BLaER1 (cell line): Measurements from ENCODE around the gene AEN.
A peak's percentile ranks its signal among the peaks of the same experiment; 100 is the strongest.

ENCODE experiments used
- H3K27ac ChIP-seq: shearing (Covaris generic); formaldehyde crosslinking; 2 replicates; pipeline ENCODE4 v1.8.1; 2022
- H3K27me3 ChIP-seq: shearing (Covaris generic); formaldehyde crosslinking; 2 replicates; pipeline ENCODE4 v1.8.1; 2022
- H3K36me3 ChIP-seq: shearing (Covaris generic); formaldehyde crosslinking; 2 replicates; pipeline ENCODE4 v1.8.1; 2022
- H3K4me1 ChIP-seq: shearing (Covaris generic); formaldehyde crosslinking; 2 replicates; pipeline ENCODE4 v1.8.1; 2022
- H3K4me2 ChIP-seq: shearing (Covaris generic); formaldehyde crosslinking; 2 replicates; pipeline ENCODE4 v1.8.1; 2022
- H3K4me3 ChIP-seq: shearing (Covaris generic); formaldehyde crosslinking; 2 replicates; pipeline ENCODE4 v1.8.1; 2022
- H3K9ac ChIP-seq: shearing (Covaris generic); formaldehyde crosslinking; 2 replicates; pipeline ENCODE4 v1.8.1; 2022
- H3K9me3 ChIP-seq: shearing (Covaris generic); formaldehyde crosslinking; 2 replicates; pipeline ENCODE4 v1.8.1; 2022
- H4K20me1 ChIP-seq: shearing (Covaris generic); formaldehyde crosslinking; 2 replicates; pipeline ENCODE4 v1.8.1; 2022
- Cebpa-rat ChIP-seq: shearing (Covaris generic); IDR thresholded peaks from 2 replicates; pipeline ENCODE4 v1.8.1; 2022

AEN gene

GRCh38 chr15:88604381-88605188 is 16.6 kb upstream of the AEN start:
- Histone ChIP-seq H3K4me2 (no peak overlapping the region), H3K27ac (no peak overlapping the region), H3K36me3 (no peaks in the 10 kb centered on the region), H3K27me3 (peaks cover 37% of the 10 kb centered on the region), H3K4me3 (no peak overlapping the region), H4K20me1 (no peaks in the 10 kb centered on the region), H3K9me3 (peaks cover 18% of the 10 kb centered on the region), H3K9ac (no peak overlapping the region), H3K4me1 (0 out of 2 replicates have a peak, but pooled peaks cover under 1% of the 10 kb centered on the region)
- no peak for TF ChIP-seq Cebpa-rat

- Histone ChIP-seq H3K9ac (no peak overlapping the region), H3K27me3 (peaks cover 37% of the 10 kb centered on the region), H4K20me1 (no peaks in the 10 kb centered on the region), H3K4me2 (no peak overlapping the region), H3K4me3 (no peak overlapping the region), H3K36me3 (no peaks in the 10 kb centered on the region), H3K27ac (no peak overlapping the region), H3K4me1 (peaks cover 9% of the 10 kb centered on the region), H3K9me3 (peaks cover 18% of the 10 kb centered on the region)
- no peak for TF ChIP-seq Cebpa-rat
Measured at GRCh38 chr15:88605189-88606069, 15.7 kb upstream of the AEN start.

DNA sequence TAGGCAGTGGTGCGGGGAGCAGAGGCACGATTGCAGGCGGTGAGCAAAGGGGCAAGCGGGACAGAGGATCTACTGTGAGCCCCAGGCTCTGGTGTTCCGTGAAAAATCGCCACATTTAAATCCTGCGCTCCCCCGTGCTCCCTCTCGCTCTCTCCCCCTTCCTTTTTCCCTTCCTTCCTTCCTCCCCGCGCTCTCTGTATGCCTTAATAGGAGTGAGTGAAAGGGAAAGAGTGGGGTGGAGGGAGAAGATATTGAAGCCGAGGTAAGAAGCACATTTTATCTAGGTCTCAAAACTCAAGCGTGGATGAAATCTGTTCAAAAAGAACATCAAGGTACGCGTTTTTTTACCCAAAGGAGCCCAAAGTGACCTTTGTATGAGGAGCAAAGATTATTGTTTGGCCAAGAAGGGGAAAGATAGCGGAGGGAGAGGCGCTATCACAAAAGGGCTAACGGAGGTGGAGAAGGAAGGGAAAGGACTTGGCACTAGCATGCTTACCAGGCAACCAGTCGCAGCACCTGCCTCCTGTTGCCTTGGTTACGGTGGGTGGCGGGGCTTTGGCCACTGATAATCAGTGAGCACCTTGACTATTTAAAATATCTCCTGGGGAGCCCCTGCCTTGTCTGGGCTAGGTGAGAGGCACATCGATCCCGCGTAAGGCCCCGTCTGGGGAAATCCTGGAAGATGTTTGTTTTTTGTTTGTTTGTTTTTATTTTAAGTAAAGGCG is 14.9 kb upstream of the AEN start:
- Histone ChIP-seq H3K4me1 (peaks cover 17% of the 10 kb centered on the region), H3K9ac (no peak overlapping the region), H3K4me2 (no peak overlapping the region), H3K9me3 (peaks cover 18% of the 10 kb centered on the region), H3K4me3 (no peak overlapping the region), H3K36me3 (no peaks in the 10 kb centered on the region), H3K27ac (no peak overlapping the region), H3K27me3 (peaks cover 37% of the 10 kb centered on the region), H4K20me1 (no peaks in the 10 kb centered on the region)
- no peak for TF ChIP-seq Cebpa-rat

DNA sequence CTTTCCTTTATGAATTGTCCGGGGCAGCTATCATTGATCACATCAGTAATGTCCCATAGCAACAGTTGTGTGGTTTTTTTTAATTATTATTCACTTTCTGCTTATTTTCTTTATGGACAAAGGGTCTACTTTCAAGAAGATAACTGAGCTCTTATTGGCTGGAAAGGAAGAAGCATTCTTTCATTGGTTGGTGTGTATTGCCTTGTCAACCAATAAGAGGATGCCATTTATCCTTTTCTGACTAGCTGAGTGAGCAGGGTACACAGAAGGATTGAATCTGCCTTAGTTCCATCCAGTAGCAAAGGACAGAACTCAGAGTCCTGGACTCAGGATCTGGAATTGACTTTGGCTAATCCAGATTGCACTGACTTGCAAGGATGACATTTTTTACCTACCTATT is 13.2 kb upstream of the AEN start:
- no peak overlapping the region for H3K27ac ChIP-seq
- no peak overlapping the region for H3K4me2 ChIP-seq
- peaks cover 37% of the 10 kb centered on the region for H3K27me3 ChIP-seq
- no peak overlapping the region for H3K4me3 ChIP-seq
- peaks cover 21% of the 10 kb centered on the region for H3K4me1 ChIP-seq
- no peak for TF ChIP-seq Cebpa-rat
- H4K20me1 ChIP-seq: no peaks in the 10 kb centered on the region
- no peak overlapping the region for H3K9ac ChIP-seq
- H3K36me3 ChIP-seq: no peaks in the 10 kb centered on the region
- peaks cover 18% of the 10 kb centered on the region for H3K9me3 ChIP-seq

DNA sequence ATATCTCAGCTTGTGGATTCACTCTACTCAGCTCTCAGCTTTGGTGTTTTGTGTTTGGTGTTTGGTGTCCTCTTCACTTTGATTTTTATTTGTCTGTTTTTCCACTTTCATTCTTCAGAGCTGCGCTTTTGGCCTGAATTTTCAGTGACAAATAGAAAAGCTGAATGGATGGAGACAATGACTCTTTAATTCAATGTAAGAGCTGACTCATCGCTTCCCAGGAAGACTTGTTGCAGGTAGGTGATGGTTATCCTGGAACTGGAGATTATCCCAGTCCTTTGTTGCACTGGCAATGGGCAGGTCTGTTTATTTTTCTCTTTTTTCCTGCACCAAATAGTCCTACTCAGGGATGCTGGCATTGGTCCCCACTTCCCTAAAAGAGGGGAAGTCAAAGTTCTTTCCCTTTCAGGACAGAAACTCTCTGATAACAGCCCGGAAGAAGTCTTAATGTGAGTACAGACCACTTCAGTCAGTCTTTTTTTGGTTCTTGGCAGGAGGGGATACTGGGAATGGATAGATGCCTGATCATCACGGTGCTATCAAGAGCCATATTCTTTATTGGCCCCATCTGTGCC is 12.4 kb upstream of the AEN start:
- no peaks in the 10 kb centered on the region for H3K36me3 ChIP-seq
- no peak overlapping the region for H3K4me3 ChIP-seq
- H4K20me1 ChIP-seq: no peaks in the 10 kb centered on the region
- no peak for TF ChIP-seq Cebpa-rat
- peaks cover 32% of the 10 kb centered on the region for H3K27me3 ChIP-seq
- peaks cover 18% of the 10 kb centered on the region for H3K9me3 ChIP-seq
- peaks cover 21% of the 10 kb centered on the region for H3K4me1 ChIP-seq
- H3K4me2 ChIP-seq: no peak overlapping the region
- no peak overlapping the region for H3K9ac ChIP-seq
- H3K27ac ChIP-seq: no peak overlapping the region

GRCh38 chr15:88609344-88610090 is 11.6 kb upstream of the AEN start:
- no peak for TF ChIP-seq Cebpa-rat
- Histone ChIP-seq H3K27ac (no peak overlapping the region), H3K9me3 (peaks cover 15% of the 10 kb centered on the region), H3K27me3 (peaks cover 24% of the 10 kb centered on the region), H3K4me1 (peaks cover 21% of the 10 kb centered on the region), H3K4me2 (peak overlapping the region; percentile 87; the same call in 1 of the 2 replicates), H3K9ac (no peak overlapping the region), H4K20me1 (no peaks in the 10 kb centered on the region), H3K4me3 (no peak overlapping the region), H3K36me3 (no peaks in the 10 kb centered on the region)

DNA sequence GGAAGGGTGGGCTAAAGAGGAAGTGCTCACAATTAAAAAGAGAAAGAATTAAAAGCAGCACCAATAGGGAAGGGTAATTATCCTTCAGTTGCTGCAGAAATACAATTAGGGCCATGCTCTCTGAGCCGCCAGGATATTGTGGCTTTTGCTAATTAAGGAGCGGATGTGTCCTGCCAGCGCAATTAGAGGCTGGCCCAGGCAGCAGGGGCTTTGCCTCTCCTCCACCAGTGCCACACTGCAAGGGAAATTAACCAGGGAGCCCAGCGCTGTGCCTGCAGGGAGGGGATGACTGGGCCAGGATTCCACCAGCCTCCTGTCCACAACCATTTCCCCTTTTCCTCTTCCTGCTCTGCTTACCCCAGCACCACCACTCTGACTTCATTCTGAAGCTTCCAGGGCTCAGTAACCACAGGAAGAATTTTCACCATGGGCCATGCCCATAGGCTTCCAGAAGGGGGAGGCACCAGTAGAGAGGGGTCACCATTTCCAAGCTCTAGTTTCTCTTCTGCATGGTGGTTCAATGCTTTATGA is 10.4 kb upstream of the AEN start:
- Histone ChIP-seq H3K9me3 (peaks cover 2% of the 10 kb centered on the region; the same call in 1 of the 2 replicates), H3K36me3 (no peaks in the 10 kb centered on the region), H3K9ac (no peak overlapping the region), H4K20me1 (no peaks in the 10 kb centered on the region), H3K27me3 (peaks cover 11% of the 10 kb centered on the region), H3K4me3 (peak overlapping the region; percentile 6; the same call in 1 of the 2 replicates), H3K4me2 (peak overlapping the region; percentile 87), H3K27ac (peak overlapping the region; percentile 58), H3K4me1 (peaks cover 21% of the 10 kb centered on the region)
- no peak for TF ChIP-seq Cebpa-rat

GRCh38 chr15:88612186-88612796 is 8.8 kb upstream of the AEN start:
- Histone ChIP-seq H3K36me3 (no peaks in the 10 kb centered on the region), H3K9ac (no peak overlapping the region), H3K4me2 (no peak overlapping the region), H3K27ac (no peak overlapping the region), H3K4me3 (no peak overlapping the region), H3K27me3 (no peaks in the 10 kb centered on the region), H3K9me3 (no peaks in the 10 kb centered on the region), H4K20me1 (no peaks in the 10 kb centered on the region), H3K4me1 (peaks cover 21% of the 10 kb centered on the region)
- TF ChIP-seq Cebpa-rat: no peak
